ENCODE results near the gene NIPBL.

DNA sequence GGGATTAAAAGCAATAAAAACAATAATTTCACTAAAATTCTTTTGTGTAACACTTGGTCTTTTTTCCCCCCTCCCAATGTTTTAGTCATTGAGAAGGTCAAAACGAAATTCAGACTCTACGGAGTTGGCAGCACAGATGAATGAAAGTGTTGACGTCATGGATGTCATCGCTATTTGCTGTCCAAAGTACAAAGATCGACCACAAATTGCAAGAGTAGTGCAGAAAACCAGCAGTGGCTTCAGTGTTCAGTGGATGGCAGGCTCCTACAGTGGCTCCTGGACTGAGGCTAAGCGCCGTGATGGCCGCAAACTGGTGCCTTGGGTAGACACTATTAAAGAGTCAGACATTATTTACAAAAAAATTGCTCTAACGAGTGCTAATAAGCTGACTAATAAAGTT lies 187.9 kb downstream of the NIPBL start:
- TF ChIP-seq, protein P1, sequence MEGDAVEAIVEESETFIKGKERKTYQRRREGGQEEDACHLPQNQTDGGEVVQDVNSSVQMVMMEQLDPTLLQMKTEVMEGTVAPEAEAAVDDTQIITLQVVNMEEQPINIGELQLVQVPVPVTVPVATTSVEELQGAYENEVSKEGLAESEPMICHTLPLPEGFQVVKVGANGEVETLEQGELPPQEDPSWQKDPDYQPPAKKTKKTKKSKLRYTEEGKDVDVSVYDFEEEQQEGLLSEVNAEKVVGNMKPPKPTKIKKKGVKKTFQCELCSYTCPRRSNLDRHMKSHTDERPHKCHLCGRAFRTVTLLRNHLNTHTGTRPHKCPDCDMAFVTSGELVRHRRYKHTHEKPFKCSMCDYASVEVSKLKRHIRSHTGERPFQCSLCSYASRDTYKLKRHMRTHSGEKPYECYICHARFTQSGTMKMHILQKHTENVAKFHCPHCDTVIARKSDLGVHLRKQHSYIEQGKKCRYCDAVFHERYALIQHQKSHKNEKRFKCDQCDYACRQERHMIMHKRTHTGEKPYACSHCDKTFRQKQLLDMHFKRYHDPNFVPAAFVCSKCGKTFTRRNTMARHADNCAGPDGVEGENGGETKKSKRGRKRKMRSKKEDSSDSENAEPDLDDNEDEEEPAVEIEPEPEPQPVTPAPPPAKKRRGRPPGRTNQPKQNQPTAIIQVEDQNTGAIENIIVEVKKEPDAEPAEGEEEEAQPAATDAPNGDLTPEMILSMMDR (IDR thresholded peaks at IDR 0.05) = no peak
- no peak for TF ChIP-seq EZH2 (IDR thresholded peaks at IDR 0.05)
